ENCODE measurements around the gene FAM217A. TPM values are rescaled to one million over a fixed set of nuclear protein-coding genes. Genes with fewer than 3 reads are reported as not detected.

The FAM217A gene, protein sequence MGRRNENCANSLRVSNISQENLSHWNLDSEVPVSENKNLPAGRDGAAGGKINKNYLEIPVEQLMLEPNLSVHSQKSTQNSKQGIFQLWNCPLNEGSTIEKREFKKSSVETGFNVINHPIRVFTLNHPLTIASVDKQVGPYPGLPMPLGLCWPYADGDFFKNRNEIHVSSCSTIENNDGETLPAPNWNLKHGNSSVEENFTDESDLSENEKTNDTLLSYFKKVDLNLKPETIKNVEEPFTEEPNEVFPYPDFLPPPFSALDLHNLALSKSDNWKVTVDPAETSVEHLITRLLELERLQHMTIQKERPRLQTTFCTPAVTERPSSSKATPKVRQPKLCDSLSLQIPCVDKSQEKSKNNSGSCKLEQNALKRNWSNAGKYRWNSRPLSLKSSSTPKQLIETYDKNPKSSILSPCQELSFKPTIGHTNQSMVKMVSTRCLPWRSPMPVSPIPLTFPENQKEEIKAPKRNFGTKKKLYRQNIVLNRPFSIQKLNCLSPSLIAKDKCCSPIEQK
- total RNA-seq (2021; ENCODE audit: unreplicated experiment) (not detected), Bru-seq, nascent RNA (not detected), BruChase-seq, experiment 1, labeled RNA remaining after a 6-hour chase (not detected), BruChase-seq, experiment 2, labeled RNA remaining after a 2-hour chase (not detected)
- polyA plus RNA-seq (2012), result 0.62 TPM in 1 of 2 replicates, not detected in the other
- long read RNA-seq, result 0 reads

DNA sequence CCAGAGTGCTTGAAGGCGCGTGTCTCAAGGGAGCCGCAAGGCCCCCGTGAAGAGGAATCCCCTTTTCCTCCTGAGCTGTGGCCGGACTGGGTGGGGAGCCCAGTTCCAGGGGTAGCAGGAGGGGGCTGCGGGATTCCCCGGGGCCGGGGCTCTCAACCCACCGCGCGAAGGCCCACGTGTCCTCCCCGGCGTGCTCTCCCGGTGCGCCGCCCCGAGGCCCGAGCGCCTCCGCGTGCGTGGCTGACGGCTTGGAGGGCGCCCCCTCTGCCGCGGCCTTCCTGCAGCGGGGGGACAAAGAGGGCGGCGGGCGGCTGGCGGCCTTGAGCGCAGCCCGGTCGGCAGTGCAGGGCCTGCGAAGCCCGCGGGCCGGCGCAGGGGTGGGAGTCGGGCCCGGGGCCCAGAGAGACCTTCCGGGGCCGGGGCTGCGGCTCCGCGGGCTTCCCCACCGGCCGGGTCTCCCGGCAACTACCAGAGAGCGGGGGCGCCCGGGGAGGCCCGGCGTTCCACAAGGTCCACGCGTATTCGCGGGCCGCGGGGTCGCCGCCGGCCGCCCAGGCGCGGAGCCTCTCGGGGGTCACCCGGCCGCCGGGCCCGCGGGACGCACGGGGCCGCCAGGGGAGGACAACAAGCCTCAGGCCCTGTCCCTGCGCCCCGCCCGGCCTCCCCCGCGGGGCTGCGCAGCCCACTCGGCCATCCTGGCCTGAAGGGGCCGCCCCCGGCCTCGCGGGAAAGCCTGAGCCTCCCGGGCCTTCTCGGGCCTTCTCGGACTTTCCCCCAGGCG lies at the start of gene FAM217A:
Gene FAM217A (minus strand): TSS at position 447 of the 781 bp plus-strand sequence. CDS start 1,723 bp downstream, outside the sequence.
- no peaks in the 10 kb centered on the region for H3K27me3 ChIP-seq (ENCODE audit: insufficient read depth, low read length)
- H3K9me3 ChIP-seq (ENCODE audit: control insufficient read depth in 1 of 2, insufficient read depth in 1 of 2, low read depth in 1 of 2, low read length in 2 of 2), result no peaks in the 10 kb centered on the region
- no peak within 1 kb of the TSS for H3K4me3 ChIP-seq (replicated peaks in 1 of 2; ENCODE audit: low read depth in 1 of 2, low read length in 2 of 2)
- H3K4me2 ChIP-seq (ENCODE audit: low read length), result no peak within 1 kb of the TSS
- ChIA-PET RAD21 (ENCODE audit: low non-redundant PET in 1 of 2, low total read pairs in 2 of 2, uncharacterized antibody in 2 of 2, unreplicated experiment in 2 of 2) (no interaction called here), CTCF (no interaction called here), POLR2A (no interaction called here)
- no peaks in the 10 kb centered on the region for H3K9me2 ChIP-seq (ENCODE audit: insufficient read depth)
- DNase-seq (ENCODE audit: low read depth, low spot score) (no peak), ATAC-seq (no peak)
- H3K4me1 ChIP-seq (ENCODE audit: control insufficient read depth in 1 of 2, insufficient read depth in 2 of 2, low read length in 2 of 2), result no peaks in the 10 kb centered on the region
- intact Hi-C loops (cut with micrococcal nuclease), result no loop called here
- TF ChIP-seq TCF7L2 (IDR thresholded peaks at IDR 0.05; ENCODE audit: borderline replicate concordance, extremely low read depth, insufficient read depth, insufficient read length) (no peak), SP1 (IDR thresholded peaks at IDR 0.05; ENCODE audit: low read depth) (no peak), YY1 (IDR thresholded peaks at IDR 0.05; ENCODE audit: extremely low read depth, insufficient replicate concordance, low read depth, low read length) (no peak), FOSL1 (IDR thresholded peaks at IDR 0.05; ENCODE audit: low read depth) (no peak), CEBPB (IDR thresholded peaks at IDR 0.05; ENCODE audit: low read depth) (no peak), JUND (IDR thresholded peaks at IDR 0.05) (no peak), ZNF274 (IDR thresholded peaks at IDR 0.05; ENCODE audit: low read depth, low read length) (no peak), CBX3 (IDR thresholded peaks at IDR 0.05; ENCODE audit: low read depth) (no peak), ELF1 (IDR thresholded peaks at IDR 0.05; ENCODE audit: borderline replicate concordance, low read depth) (no peak), EGR1 (IDR thresholded peaks at IDR 0.05; ENCODE audit: low read depth) (no peak), RAD21 (IDR thresholded peaks at IDR 0.05; ENCODE audit: low read depth) (no peak), EZH2 (IDR thresholded peaks at IDR 0.05) (no peak)
- TF ChIP-seq, protein P1, sequence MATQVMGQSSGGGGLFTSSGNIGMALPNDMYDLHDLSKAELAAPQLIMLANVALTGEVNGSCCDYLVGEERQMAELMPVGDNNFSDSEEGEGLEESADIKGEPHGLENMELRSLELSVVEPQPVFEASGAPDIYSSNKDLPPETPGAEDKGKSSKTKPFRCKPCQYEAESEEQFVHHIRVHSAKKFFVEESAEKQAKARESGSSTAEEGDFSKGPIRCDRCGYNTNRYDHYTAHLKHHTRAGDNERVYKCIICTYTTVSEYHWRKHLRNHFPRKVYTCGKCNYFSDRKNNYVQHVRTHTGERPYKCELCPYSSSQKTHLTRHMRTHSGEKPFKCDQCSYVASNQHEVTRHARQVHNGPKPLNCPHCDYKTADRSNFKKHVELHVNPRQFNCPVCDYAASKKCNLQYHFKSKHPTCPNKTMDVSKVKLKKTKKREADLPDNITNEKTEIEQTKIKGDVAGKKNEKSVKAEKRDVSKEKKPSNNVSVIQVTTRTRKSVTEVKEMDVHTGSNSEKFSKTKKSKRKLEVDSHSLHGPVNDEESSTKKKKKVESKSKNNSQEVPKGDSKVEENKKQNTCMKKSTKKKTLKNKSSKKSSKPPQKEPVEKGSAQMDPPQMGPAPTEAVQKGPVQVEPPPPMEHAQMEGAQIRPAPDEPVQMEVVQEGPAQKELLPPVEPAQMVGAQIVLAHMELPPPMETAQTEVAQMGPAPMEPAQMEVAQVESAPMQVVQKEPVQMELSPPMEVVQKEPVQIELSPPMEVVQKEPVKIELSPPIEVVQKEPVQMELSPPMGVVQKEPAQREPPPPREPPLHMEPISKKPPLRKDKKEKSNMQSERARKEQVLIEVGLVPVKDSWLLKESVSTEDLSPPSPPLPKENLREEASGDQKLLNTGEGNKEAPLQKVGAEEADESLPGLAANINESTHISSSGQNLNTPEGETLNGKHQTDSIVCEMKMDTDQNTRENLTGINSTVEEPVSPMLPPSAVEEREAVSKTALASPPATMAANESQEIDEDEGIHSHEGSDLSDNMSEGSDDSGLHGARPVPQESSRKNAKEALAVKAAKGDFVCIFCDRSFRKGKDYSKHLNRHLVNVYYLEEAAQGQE (IDR thresholded peaks at IDR 0.05; ENCODE audit: low read depth), result no peak
- TF ChIP-seq, protein P2, sequence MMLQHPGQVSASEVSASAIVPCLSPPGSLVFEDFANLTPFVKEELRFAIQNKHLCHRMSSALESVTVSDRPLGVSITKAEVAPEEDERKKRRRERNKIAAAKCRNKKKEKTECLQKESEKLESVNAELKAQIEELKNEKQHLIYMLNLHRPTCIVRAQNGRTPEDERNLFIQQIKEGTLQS (IDR thresholded peaks at IDR 0.05), result no peak
- TF ChIP-seq, protein P3, sequence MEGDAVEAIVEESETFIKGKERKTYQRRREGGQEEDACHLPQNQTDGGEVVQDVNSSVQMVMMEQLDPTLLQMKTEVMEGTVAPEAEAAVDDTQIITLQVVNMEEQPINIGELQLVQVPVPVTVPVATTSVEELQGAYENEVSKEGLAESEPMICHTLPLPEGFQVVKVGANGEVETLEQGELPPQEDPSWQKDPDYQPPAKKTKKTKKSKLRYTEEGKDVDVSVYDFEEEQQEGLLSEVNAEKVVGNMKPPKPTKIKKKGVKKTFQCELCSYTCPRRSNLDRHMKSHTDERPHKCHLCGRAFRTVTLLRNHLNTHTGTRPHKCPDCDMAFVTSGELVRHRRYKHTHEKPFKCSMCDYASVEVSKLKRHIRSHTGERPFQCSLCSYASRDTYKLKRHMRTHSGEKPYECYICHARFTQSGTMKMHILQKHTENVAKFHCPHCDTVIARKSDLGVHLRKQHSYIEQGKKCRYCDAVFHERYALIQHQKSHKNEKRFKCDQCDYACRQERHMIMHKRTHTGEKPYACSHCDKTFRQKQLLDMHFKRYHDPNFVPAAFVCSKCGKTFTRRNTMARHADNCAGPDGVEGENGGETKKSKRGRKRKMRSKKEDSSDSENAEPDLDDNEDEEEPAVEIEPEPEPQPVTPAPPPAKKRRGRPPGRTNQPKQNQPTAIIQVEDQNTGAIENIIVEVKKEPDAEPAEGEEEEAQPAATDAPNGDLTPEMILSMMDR (IDR thresholded peaks at IDR 0.05 in 2 of 3, conservative IDR thresholded peaks at IDR 0.05 in 1 of 3; ENCODE audit: borderline replicate concordance in 1 of 3, insufficient read depth in 1 of 3, low read depth in 2 of 3, low read length in 2 of 3), result no peak
- TF ChIP-seq, protein P4, sequence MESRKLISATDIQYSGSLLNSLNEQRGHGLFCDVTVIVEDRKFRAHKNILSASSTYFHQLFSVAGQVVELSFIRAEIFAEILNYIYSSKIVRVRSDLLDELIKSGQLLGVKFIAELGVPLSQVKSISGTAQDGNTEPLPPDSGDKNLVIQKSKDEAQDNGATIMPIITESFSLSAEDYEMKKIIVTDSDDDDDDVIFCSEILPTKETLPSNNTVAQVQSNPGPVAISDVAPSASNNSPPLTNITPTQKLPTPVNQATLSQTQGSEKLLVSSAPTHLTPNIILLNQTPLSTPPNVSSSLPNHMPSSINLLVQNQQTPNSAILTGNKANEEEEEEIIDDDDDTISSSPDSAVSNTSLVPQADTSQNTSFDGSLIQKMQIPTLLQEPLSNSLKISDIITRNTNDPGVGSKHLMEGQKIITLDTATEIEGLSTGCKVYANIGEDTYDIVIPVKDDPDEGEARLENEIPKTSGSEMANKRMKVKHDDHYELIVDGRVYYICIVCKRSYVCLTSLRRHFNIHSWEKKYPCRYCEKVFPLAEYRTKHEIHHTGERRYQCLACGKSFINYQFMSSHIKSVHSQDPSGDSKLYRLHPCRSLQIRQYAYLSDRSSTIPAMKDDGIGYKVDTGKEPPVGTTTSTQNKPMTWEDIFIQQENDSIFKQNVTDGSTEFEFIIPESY (IDR thresholded peaks at IDR 0.05; ENCODE audit: extremely low read depth, insufficient replicate concordance, low read length), result no peak
- no peak within 1 kb of the TSS for H3K9ac ChIP-seq (ENCODE audit: low read length)
- no peaks in the 10 kb centered on the region for H3K36me3 ChIP-seq (ENCODE audit: control insufficient read depth in 1 of 2, insufficient read depth in 2 of 2, low read length in 2 of 2)
- BruUV-seq (replicated peaks), result no TSS peak
- no peaks in the 10 kb centered on the region for H3K79me2 ChIP-seq (ENCODE audit: insufficient read depth, low read length)
- no peaks in the 10 kb centered on the region for H4K20me1 ChIP-seq (ENCODE audit: insufficient read depth)
- H3K27ac ChIP-seq (ENCODE audit: low read depth, low read length), result no peak within 1 kb of the TSS
- H2AFZ ChIP-seq (ENCODE audit: low read depth, low read length, poor library complexity, severe bottlenecking), result no peak within 1 kb of the TSS
